Hematopoietic multipotent progenitor cell treated with erythropoietin and hydrocortisone succinate and interleukin-3 and kit ligand, for 8 days (in vitro differentiated cells): ENCODE measurements around the gene RASL10B.
A peak's percentile ranks its signal among the peaks of the same experiment; 100 is the strongest.
"Not testable (repeated sequence)": the region's sequence is repeated elsewhere in the genome, so short reads cannot be mapped to it uniquely, and the experiment has no call there.

ENCODE experiments used
- DNase-seq: peaks from one replicate; pipeline ENCODE4 v3.0.0-alpha.2; 2015

The RASL10B gene

GRCh38 chr17:35731239-35731916 lies at the start of gene RASL10B:
Gene RASL10B (plus strand): TSS chr17:35731639. CDS start chr17:35735185, 3,546 bp downstream.
- DNase-seq: peak; percentile 6

- DNase-seq: no peak
Observed at GRCh38 chr17:35683591-35683990, 47.8 kb upstream of the RASL10B start.

- no peak for DNase-seq
Observed at GRCh38 chr17:35684055-35684802, 47.2 kb upstream of the RASL10B start.

- no peak for DNase-seq
Observed at GRCh38 chr17:35692512-35693210, 38.8 kb upstream of the RASL10B start.

GRCh38 chr17:35693662-35694061 lies 37.8 kb upstream of the RASL10B start:
- no peak for DNase-seq

GRCh38 chr17:35694906-35695305 lies 36.5 kb upstream of the RASL10B start:
- DNase-seq: no peak

GRCh38 chr17:35695613-35696012 lies 35.8 kb upstream of the RASL10B start:
- DNase-seq: peak; percentile 66

- DNase-seq: no peak
Observed at GRCh38 chr17:35698800-35699199, 32.6 kb upstream of the RASL10B start.

- DNase-seq: no peak
Observed at GRCh38 chr17:35700150-35700549, 31.3 kb upstream of the RASL10B start.

- no peak for DNase-seq
Observed at GRCh38 chr17:35701491-35701890, 29.9 kb upstream of the RASL10B start.

GRCh38 chr17:35703308-35703707 lies 28.1 kb upstream of the RASL10B start:
- DNase-seq: not testable (repeated sequence)

GRCh38 chr17:35705230-35705629 lies 26.2 kb upstream of the RASL10B start:
- DNase-seq: no peak

GRCh38 chr17:35705705-35706104 lies 25.7 kb upstream of the RASL10B start:
- no peak for DNase-seq

- DNase-seq: no peak
Observed at GRCh38 chr17:35708149-35708548, 23.3 kb upstream of the RASL10B start.

GRCh38 chr17:35708951-35709350 lies 22.5 kb upstream of the RASL10B start:
- DNase-seq: no peak

GRCh38 chr17:35709874-35710273 lies 21.6 kb upstream of the RASL10B start:
- DNase-seq: no peak

GRCh38 chr17:35710950-35711349 lies 20.5 kb upstream of the RASL10B start:
- DNase-seq: no peak

- DNase-seq: no peak
Observed at GRCh38 chr17:35713069-35713728, 18.2 kb upstream of the RASL10B start.

GRCh38 chr17:35714988-35715387 lies 16.5 kb upstream of the RASL10B start:
- no peak for DNase-seq

- no peak for DNase-seq
Observed at GRCh38 chr17:35715416-35715815, 16.0 kb upstream of the RASL10B start.

GRCh38 chr17:35716173-35716572 lies 15.3 kb upstream of the RASL10B start:
- no peak for DNase-seq

- no peak for DNase-seq
Observed at GRCh38 chr17:35716897-35717465, 14.5 kb upstream of the RASL10B start.

GRCh38 chr17:35717475-35717874 lies 14.0 kb upstream of the RASL10B start:
- no peak for DNase-seq
